HG03039 (cell line): ENCODE results near the gene LINGO1.

Source experiments
- ATAC-seq: cut with Tn5 transposase; IDR thresholded peaks from one replicate; pipeline ENCODE4 v1.9.1; 2021; ENCODE audit warnings: mild to moderate bottlenecking, moderate library complexity; ENCODE audit not compliant: unreplicated experiment

The LINGO1 gene

GRCh38 chr15:77657634-77658238, 25.0 kb upstream of the LINGO1 start:
- no peak for ATAC-seq

GRCh38 chr15:77656294-77656693, 23.6 kb upstream of the LINGO1 start:
- no peak for ATAC-seq

- ATAC-seq, result no peak
Measured at GRCh38 chr15:77654975-77655374, 22.3 kb upstream of the LINGO1 start.

GRCh38 chr15:77653832-77654480, 21.2 kb upstream of the LINGO1 start:
- no peak for ATAC-seq

GRCh38 chr15:77650265-77650664, 17.6 kb upstream of the LINGO1 start:
- no peak for ATAC-seq

- no peak for ATAC-seq
Measured at GRCh38 chr15:77649610-77650009, 16.9 kb upstream of the LINGO1 start.

GRCh38 chr15:77649017-77649416, 16.3 kb upstream of the LINGO1 start:
- ATAC-seq, result no peak

GRCh38 chr15:77647961-77648360, 15.2 kb upstream of the LINGO1 start:
- no peak for ATAC-seq

- ATAC-seq, result no peak
Measured at GRCh38 chr15:77646104-77646694, 13.5 kb upstream of the LINGO1 start.

- no peak for ATAC-seq
Measured at GRCh38 chr15:77645602-77646001, 12.9 kb upstream of the LINGO1 start.

GRCh38 chr15:77644543-77645247, 12.0 kb upstream of the LINGO1 start:
- ATAC-seq, result no peak

- ATAC-seq, result no peak
Measured at GRCh38 chr15:77643764-77644163, 11.1 kb upstream of the LINGO1 start.

- ATAC-seq, result no peak
Measured at GRCh38 chr15:77642793-77643430, 10.2 kb upstream of the LINGO1 start.

GRCh38 chr15:77641999-77642398, 9.3 kb upstream of the LINGO1 start:
- no peak for ATAC-seq

- no peak for ATAC-seq
Measured at GRCh38 chr15:77640615-77641014, 7.9 kb upstream of the LINGO1 start.

GRCh38 chr15:77639431-77639830, 6.7 kb upstream of the LINGO1 start:
- ATAC-seq, result no peak

GRCh38 chr15:77637851-77638692, 5.4 kb upstream of the LINGO1 start:
- ATAC-seq, result no peak

GRCh38 chr15:77636209-77636608, 3.5 kb upstream of the LINGO1 start:
- ATAC-seq, result no peak

- no peak for ATAC-seq
Measured at GRCh38 chr15:77634266-77634962, 1.7 kb upstream of the LINGO1 start.

- ATAC-seq, result no peak
Measured at GRCh38 chr15:77633913-77634265, 1.2 kb upstream of the LINGO1 start.
